GM12878 (cell line): Measurements from ENCODE around the gene MFNG. TPM values are rescaled to one million over a fixed set of nuclear protein-coding genes. Genes with fewer than 3 reads are reported as not detected.

ENCODE experiments used
- ATF3 ChIP-seq: IDR thresholded peaks from 2 replicates; pipeline ENCODE4 v1.6.1; 2011; ENCODE audit warnings: low read depth, mild to moderate bottlenecking, low read length, moderate library complexity, borderline replicate concordance; ENCODE audit errors: extremely low read depth
- BRCA1 ChIP-seq: IDR thresholded peaks from 2 replicates; pipeline ENCODE4 v1.6.1; 2011; ENCODE audit warnings: low read depth, low read length, improper control_type of control experiment
- CBFB ChIP-seq: IDR thresholded peaks from 2 replicates; pipeline ENCODE4 v1.6.1; 2016; ENCODE audit warnings: antibody characterized with exemption, low read depth
- CBX5 ChIP-seq: sonication (generic); IDR thresholded peaks from 2 replicates; pipeline ENCODE4 v1.6.1; 2016; ENCODE audit warnings: low read depth, moderate library complexity, mild to moderate bottlenecking, inconsistent platforms
- CREM ChIP-seq: IDR thresholded peaks from 2 replicates; pipeline ENCODE4 v1.6.1; 2014; ENCODE audit warnings: antibody characterized with exemption, low read depth
- E4F1 ChIP-seq: fragments of 450-650 bp; IDR thresholded peaks from 2 replicates; pipeline ENCODE4 v1.6.1; 2018; ENCODE audit warnings: borderline replicate concordance, mild to moderate bottlenecking; ENCODE audit not compliant: partially characterized antibody
- EGR1 ChIP-seq, 2 experiments: IDR thresholded peaks; 1 replicate in 1 of 2; 2 replicates in 1 of 2; pipeline ENCODE4 v1.6.1; 2011 to 2012; ENCODE audit warnings: low read depth in 2 of 2, low read length in 2 of 2, borderline replicate concordance in 1 of 2, mild to moderate bottlenecking in 1 of 2, moderate library complexity in 1 of 2
- FOS ChIP-seq: IDR thresholded peaks from 3 replicates; pipeline ENCODE4 v1.6.1; 2011; ENCODE audit warnings: borderline replicate concordance; ENCODE audit not compliant: insufficient read length; ENCODE audit errors: extremely low read depth
- GABPA ChIP-seq: IDR thresholded peaks from 2 replicates; pipeline ENCODE4 v1.6.1; 2014; ENCODE audit warnings: antibody characterized with exemption, low read depth, mild to moderate bottlenecking, inconsistent platforms
- IKZF1 ChIP-seq: fragments of 450-650 bp; conservative IDR thresholded peaks from 2 replicates; pipeline ENCODE4 v1.6.1; 2017; ENCODE audit warnings: antibody characterized with exemption, mild to moderate bottlenecking
- KAT2A ChIP-seq: conservative IDR thresholded peaks from 2 replicates; pipeline ENCODE4 v1.6.1; 2011; ENCODE audit warnings: low read depth, low read length; ENCODE audit not compliant: control insufficient read depth
- MEF2A ChIP-seq: IDR thresholded peaks from 2 replicates; pipeline ENCODE4 v1.6.1; 2011; ENCODE audit warnings: low read depth, mild to moderate bottlenecking, low read length, moderate library complexity; ENCODE audit not compliant: insufficient read depth
- MLLT1 ChIP-seq: fragments of 450-650 bp; IDR thresholded peaks from 2 replicates; pipeline ENCODE4 v1.6.1; 2016; ENCODE audit warnings: mild to moderate bottlenecking
- MYB ChIP-seq: fragments of 150-350 bp; IDR thresholded peaks from 2 replicates; pipeline ENCODE4 v1.6.1; 2014; ENCODE audit warnings: mild to moderate bottlenecking, low read depth, low read length, borderline replicate concordance
- NBN ChIP-seq: fragments of 450-650 bp; IDR thresholded peaks from 2 replicates; pipeline ENCODE4 v1.6.1; 2016
- NFIC ChIP-seq: IDR thresholded peaks from 2 replicates; pipeline ENCODE4 v1.6.1; 2012; ENCODE audit warnings: low read depth, mild to moderate bottlenecking, inconsistent platforms, low read length, moderate library complexity
- NFYA ChIP-seq: IDR thresholded peaks from 2 replicates; pipeline ENCODE4 v1.6.1; 2011; ENCODE audit warnings: low read depth, mild to moderate bottlenecking, low read length, improper control_type of control experiment, borderline replicate concordance
- NR2F1 ChIP-seq: fragments of 450-650 bp; conservative IDR thresholded peaks from 2 replicates; pipeline ENCODE4 v1.6.1; 2017; ENCODE audit warnings: mild to moderate bottlenecking
- POU2F2 ChIP-seq: IDR thresholded peaks from 3 replicates; pipeline ENCODE4 v1.6.1; 2011; ENCODE audit warnings: low read depth, mild to moderate bottlenecking, low read length, borderline replicate concordance
- RAD21 ChIP-seq: IDR thresholded peaks from 2 replicates; pipeline ENCODE4 v1.6.1; 2011; ENCODE audit warnings: mild to moderate bottlenecking, low read depth, low read length, moderate library complexity; ENCODE audit not compliant: insufficient read depth
- RCOR1 ChIP-seq: conservative IDR thresholded peaks from 2 replicates; pipeline ENCODE4 v1.6.1; 2012; ENCODE audit warnings: low read depth, low read length, improper control_type of control experiment
- RELA ChIP-seq: fragments of 450-650 bp; IDR thresholded peaks from 2 replicates; pipeline ENCODE4 v1.8.0; 2014; ENCODE audit warnings: borderline replicate concordance; ENCODE audit not compliant: partially characterized antibody
- RFX5 ChIP-seq: IDR thresholded peaks from 2 replicates; pipeline ENCODE4 v1.6.1; 2011; ENCODE audit warnings: low read depth, low read length, improper control_type of control experiment
- SMARCA5 ChIP-seq: fragments of 450-650 bp; IDR thresholded peaks from 2 replicates; pipeline ENCODE4 v1.6.1; 2017; ENCODE audit warnings: mild to moderate bottlenecking
- SP1 ChIP-seq: IDR thresholded peaks from one replicate; pipeline ENCODE4 v1.6.1; 2011; ENCODE audit warnings: low read depth, low read length
- SPI1 ChIP-seq: IDR thresholded peaks from 2 replicates; pipeline ENCODE4 v1.6.1; 2011; ENCODE audit warnings: low read depth, mild to moderate bottlenecking, low read length, moderate library complexity, borderline replicate concordance; ENCODE audit not compliant: insufficient read depth
- TCF3 ChIP-seq: IDR thresholded peaks from 2 replicates; pipeline ENCODE4 v1.6.1; 2012; ENCODE audit warnings: low read depth, mild to moderate bottlenecking, low read length, borderline replicate concordance; ENCODE audit not compliant: insufficient read depth
- polyA plus RNA-seq, 11 experiments: library from polyadenylated mRNA; depleted of rRNA in 4 of 11; unstranded in 6 of 11; stranded (reverse) in 5 of 11; fragments of >200 nt; fragmentation: Nextera tagmentation in 4 of 11; fragmentation: Illumina TruSeq in 1 of 11; extraction: Ambion mirVana in 4 of 11; extraction: Trizol in 1 of 11; gene quantifications; 1 replicate in 1 of 11; 2 replicates in 10 of 11; pipeline versions ENCODE4 v1.2.1 to v1.2.3, GENCODE V29; 2011 to 2016; ENCODE audit warnings: inconsistent platforms in 2 of 11, missing spikeins in 2 of 11, low read depth in 1 of 11
- total RNA-seq, 4 experiments: library from RNA; depleted of rRNA in 3 of 4; stranded (reverse); fragments of >200 nt in 3 of 4; fragmentation: Illumina TruSeq in 1 of 4; extraction: Trizol in 1 of 4; gene quantifications; 2 replicates each; pipeline versions ENCODE4 v1.2.1 to v1.2.3, GENCODE V29; 2013 to 2021

MFNG gene
- total and polyA plus RNA-seq, 10 of the 15 experiments (the other 5 are each of a cell fraction or from before 2014, with no cell fraction given): 11.5 to 117 (median 68.5) TPM

- TF ChIP-seq NBN: peak; percentile 80
- TF ChIP-seq SPI1: peak; percentile 89
- TF ChIP-seq BRCA1: no peak
- TF ChIP-seq CREM: peak; percentile 82
- TF ChIP-seq TCF3: no peak
- no peak for TF ChIP-seq NFIC
- peak; percentile 37 for TF ChIP-seq RELA
- TF ChIP-seq NR2F1: peak; percentile 88; the same call in 1 of the 2 replicates
- no peak for TF ChIP-seq RFX5
- peak; percentile 36; the same call in 2 of the 3 replicates for TF ChIP-seq POU2F2
- TF ChIP-seq EGR1 (IDR thresholded peaks at IDR 0.05; ENCODE audit: borderline replicate concordance in 1 of 2, low read depth in 2 of 2, low read length in 2 of 2): no peak
- TF ChIP-seq E4F1: peak; percentile 60
- TF ChIP-seq IKZF1: peak; percentile 89
- TF ChIP-seq MLLT1: peak; percentile 50; the same call in 1 of the 2 replicates
- peak; percentile 61 for TF ChIP-seq SMARCA5
- TF ChIP-seq FOS: no peak
- no peak for TF ChIP-seq CBX5
- TF ChIP-seq GABPA: peak; percentile 84
- TF ChIP-seq SP1: peak; percentile 38
- no peak for TF ChIP-seq MYB
- TF ChIP-seq KAT2A: no peak
- TF ChIP-seq CBFB: no peak
- TF ChIP-seq MEF2A: no peak
- TF ChIP-seq NFYA: no peak
- no peak for TF ChIP-seq RAD21
- peak; percentile 48; the same call in 1 of the 2 replicates for TF ChIP-seq ATF3
- TF ChIP-seq RCOR1: no peak
Measured at GRCh38 chr22:37484480-37485394, 1.4 kb downstream of the MFNG start (continued).
